ENCODE results near the gene LRP8.

DNA sequence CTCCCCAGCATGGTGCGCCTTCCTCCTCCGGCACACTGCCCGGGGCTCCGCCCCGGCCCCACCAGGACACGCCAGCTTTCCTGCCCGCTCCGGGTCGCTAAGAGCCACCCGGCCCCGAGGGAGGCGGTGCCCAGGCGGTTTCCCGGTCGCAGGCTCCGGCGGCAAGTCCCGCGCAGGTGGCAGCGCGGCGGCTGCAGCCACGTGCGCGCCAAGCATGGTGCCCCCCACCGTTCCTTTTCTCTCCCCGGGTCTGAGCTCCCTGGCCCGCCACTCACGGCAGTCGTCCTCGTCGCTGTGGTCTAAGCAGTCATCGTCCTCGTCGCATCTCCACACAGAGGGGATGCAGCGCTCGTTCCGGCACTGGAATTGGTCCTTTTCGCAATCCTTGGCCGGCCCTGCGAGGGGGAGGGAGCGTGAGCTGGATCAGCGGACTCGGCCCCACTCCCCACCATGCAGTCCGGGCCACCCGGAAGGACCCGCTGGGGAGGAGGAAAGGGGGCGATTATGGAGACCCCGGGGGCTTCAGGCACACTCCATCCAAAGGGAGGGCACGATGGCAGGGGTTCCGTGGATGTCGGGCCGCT lies 1.2 kb downstream of the LRP8 start:
- TF ChIP-seq, protein P1, sequence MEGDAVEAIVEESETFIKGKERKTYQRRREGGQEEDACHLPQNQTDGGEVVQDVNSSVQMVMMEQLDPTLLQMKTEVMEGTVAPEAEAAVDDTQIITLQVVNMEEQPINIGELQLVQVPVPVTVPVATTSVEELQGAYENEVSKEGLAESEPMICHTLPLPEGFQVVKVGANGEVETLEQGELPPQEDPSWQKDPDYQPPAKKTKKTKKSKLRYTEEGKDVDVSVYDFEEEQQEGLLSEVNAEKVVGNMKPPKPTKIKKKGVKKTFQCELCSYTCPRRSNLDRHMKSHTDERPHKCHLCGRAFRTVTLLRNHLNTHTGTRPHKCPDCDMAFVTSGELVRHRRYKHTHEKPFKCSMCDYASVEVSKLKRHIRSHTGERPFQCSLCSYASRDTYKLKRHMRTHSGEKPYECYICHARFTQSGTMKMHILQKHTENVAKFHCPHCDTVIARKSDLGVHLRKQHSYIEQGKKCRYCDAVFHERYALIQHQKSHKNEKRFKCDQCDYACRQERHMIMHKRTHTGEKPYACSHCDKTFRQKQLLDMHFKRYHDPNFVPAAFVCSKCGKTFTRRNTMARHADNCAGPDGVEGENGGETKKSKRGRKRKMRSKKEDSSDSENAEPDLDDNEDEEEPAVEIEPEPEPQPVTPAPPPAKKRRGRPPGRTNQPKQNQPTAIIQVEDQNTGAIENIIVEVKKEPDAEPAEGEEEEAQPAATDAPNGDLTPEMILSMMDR (IDR thresholded peaks at IDR 0.05), result no peak
- no peak for TF ChIP-seq POLR2A (IDR thresholded peaks at IDR 0.05)

Measured in heart left ventricle (tissue), 13 donors.